Measurements from ENCODE around the gene MAP3K19.

DNA sequence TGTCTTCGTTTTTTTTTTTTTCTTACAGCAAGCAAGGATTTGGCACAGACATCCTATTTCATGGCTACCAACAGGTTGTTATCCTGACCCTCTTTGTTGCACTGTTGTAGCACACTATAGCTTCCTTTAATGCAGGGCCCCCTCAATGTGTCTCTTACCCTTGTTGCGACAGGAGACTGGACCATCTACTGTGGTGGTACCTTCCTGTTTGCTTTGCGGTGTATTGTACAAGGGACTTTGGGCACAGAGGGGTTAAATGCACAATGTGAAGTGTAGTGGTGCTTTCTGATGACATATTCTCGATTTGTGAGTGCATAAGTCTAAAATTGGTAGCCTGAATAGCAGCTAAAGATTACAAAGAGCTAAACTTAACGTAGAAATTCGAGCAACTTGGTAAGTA, 101.2 kb downstream of the MAP3K19 start:
- TF ChIP-seq POLR2AphosphoS5 (IDR thresholded peaks at IDR 0.05; ENCODE audit: borderline replicate concordance, low read depth, low read length) (no peak), EZH2 (IDR thresholded peaks at IDR 0.05) (no peak)
